GM12875 (cell line): ENCODE measurements around the gene CAB39L.

ENCODE experiments used
- H3K4me3 ChIP-seq: one replicate; pipeline ENCODE4 v1.5.1; 2011; ENCODE audit warnings: low read depth, low read length, control low read depth
- TF ChIP-seq, protein P1 (sequence below): IDR thresholded peaks from 2 replicates; pipeline ENCODE4 v1.5.1; 2011; ENCODE audit warnings: low read depth, mild to moderate bottlenecking, control low read depth, inconsistent platforms, low read length, moderate library complexity, borderline replicate concordance; ENCODE audit not compliant: insufficient read depth

The CAB39L gene

DNA sequence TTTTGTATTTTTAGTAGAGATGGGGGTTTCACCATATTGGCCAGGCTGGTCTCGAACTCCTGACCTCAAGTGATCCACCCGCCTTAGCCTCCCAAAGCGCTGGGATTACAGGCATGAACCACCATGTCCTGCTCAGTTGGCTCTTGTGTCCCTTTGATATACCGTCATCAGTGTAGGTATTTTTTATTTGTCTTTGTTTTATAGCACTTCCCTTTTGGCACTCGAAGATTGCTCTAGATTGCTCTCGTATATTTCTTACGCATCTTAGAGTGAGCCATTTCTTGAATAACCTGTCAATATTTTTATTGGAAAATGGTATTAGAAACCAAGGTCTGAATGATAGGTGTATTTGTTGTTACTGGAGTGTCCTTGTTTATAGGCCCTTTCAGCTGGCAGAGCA is 9.6 kb upstream of the CAB39L start:
- H3K4me3 ChIP-seq, result no peak overlapping the region
- TF ChIP-seq, protein P1, sequence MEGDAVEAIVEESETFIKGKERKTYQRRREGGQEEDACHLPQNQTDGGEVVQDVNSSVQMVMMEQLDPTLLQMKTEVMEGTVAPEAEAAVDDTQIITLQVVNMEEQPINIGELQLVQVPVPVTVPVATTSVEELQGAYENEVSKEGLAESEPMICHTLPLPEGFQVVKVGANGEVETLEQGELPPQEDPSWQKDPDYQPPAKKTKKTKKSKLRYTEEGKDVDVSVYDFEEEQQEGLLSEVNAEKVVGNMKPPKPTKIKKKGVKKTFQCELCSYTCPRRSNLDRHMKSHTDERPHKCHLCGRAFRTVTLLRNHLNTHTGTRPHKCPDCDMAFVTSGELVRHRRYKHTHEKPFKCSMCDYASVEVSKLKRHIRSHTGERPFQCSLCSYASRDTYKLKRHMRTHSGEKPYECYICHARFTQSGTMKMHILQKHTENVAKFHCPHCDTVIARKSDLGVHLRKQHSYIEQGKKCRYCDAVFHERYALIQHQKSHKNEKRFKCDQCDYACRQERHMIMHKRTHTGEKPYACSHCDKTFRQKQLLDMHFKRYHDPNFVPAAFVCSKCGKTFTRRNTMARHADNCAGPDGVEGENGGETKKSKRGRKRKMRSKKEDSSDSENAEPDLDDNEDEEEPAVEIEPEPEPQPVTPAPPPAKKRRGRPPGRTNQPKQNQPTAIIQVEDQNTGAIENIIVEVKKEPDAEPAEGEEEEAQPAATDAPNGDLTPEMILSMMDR, result no peak

DNA sequence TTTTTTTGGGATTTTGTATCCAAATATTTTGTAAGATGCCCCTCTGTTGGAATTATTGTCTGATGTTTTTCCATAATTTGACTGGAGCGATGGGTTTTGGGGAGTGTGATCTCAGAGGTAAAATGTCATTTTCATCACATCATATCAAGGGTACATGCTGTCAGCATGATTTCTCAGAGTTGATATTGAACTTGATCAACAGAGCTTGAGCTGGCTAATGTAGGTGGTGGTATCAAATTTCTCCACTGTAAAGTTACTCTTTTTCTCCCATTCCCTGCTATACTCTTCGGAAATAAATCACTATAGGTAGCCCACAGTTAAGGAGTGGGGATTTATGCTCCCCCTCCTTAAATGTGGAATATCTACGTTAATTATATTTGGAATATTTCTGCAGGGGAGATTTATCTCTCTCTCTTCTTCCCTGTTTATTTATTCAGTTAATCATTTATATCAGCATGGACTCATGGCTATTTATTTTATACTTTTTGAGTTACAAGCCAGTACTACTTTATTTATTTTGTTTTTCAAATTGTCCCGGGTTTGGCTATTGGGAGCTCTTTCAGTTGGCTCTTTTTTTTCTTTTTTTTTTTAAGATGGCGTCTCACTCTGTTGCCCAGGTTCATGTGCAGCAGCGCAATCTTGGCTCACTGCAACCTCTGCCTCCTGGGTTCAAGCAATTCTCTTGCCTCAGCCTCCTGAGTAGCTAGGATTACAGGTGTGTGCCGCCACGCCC is 9.0 kb upstream of the CAB39L start:
- no peak overlapping the region for H3K4me3 ChIP-seq
- TF ChIP-seq, protein P1, result no peak

DNA sequence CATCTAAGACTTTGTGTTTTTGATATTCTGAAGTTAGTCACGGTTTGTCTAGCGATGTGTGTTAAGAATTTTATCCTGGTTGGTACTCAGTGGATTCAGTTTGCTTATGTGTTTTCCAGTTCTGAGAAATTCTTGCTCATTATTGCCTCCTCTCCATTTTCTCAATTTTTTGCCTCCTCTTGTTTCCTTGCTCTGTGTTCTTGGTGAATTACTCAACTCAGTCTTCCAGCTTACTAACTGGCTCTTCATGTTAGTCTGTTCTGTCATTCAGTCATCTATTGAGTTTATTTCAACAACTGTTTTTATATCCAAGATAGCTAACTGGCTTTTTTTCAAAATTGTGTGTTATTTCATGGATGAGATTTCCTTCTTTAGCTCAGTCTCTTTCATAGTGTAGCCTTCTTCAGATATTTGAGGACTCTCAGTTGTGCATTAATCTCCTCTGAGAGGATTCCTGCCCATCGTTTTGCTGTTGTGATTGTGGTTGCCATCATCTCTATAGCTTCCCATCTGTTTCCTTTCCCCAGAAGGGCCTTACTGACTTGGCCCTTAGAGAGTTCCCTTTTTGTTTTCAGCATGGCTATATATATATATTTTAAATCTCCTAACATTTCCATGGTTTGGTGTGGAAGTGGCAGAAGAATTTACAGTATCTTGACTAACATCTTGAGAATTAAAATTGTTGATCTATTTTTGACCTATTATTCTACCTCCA is 6.4 kb upstream of the CAB39L start:
- no peak overlapping the region for H3K4me3 ChIP-seq
- TF ChIP-seq, protein P1, result no peak

DNA sequence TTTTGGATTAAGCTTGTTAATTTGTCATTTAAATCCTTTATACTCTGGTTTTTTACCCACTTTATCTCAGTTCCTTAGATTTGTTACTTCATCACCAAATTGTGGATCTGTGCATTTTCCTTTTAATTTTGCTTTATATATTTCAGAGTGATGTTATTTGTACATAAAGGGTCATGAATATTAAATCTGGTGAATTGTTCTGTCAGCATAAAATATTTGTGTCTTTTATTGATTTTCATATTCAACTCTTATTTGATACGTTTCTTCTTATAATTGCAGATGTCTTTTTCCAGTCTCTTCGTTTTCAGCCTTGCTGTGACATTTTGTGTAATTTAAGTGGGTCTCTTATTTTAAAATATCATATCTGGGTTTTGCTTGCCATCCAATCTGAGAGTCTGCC is 4.9 kb upstream of the CAB39L start:
- TF ChIP-seq, protein P1, result no peak
- no peak overlapping the region for H3K4me3 ChIP-seq

DNA sequence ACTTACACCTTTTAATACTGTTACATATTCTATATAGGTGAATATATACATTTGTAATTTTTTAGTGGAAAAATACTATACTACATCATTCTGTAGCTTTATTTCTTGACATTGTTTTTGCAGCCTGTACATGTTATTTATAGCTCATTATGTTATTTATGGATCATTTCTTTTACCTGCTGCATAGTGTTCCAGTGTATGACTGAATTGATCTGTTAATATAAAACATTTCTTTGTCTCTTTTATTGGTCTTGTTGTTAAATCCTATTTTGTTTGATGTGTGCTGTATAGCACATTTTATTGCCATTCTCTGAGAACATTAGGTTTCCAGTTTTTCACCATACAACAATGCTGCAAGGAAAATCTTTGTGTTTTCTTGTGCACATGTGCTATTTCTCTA is 2.6 kb upstream of the CAB39L start:
- TF ChIP-seq, protein P1, result no peak
- H3K4me3 ChIP-seq, result no peak overlapping the region

DNA sequence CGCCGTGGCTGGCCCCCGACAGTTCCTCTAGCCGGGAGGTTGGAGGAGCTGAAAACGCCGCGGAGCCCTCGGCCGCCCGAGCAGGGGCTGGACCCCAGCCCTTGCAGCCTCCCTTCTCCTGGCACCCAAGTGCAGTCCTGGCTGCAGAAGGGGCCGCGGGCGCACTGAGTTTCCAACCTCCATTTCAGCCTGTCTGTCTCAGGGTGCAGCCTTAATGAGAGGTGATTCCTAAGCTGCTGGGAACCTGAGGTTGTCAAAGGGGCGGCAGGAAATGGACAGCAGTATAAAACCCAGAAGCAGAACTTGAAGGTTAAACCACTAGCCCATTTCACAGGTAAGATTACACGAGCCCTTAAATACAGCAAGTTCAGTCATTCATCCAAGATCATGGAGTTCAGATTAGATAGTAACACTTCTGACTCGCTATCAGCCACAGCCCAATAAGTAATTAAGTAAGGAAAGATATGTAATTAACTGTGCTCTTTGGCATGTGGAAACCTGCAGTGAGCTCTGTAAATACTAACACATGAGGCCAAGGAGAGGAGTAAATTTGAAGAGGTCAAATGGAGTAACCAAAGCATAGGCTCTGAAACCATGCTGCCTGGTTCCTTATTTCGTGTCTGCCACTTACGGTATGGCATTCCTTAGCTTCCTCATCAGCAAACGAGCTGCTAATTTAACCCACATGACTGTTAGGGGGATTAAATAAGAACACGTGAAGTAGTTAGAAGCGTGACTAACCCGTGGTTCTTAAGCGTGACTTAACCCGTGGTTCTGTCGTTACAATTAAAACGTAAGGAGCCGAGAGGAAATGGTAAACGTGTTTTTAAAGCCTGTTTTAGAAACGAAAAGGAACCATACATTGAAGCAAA is 896 bp upstream of the CAB39L start:
- TF ChIP-seq, protein P1, result no peak

DNA sequence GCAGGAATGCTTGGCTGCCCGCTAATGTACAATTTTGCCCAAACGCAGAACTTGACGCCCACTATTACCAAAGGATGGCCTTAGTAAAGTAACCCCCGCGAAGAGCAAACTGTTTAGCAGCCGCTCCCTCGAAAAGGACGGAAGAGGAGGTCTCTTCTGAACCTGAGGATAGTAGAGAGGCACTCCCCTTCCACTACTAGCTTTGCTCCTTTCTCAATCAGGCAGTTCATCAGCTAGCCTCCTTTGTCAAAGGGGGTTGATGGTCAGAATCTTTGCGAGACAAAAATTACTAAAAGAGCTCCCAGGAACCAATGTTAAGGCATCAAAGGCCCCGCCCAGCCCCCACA is 534 bp downstream of the CAB39L start:
- H3K4me3 ChIP-seq, result peak overlapping the region; percentile 63
- TF ChIP-seq, protein P1, result no peak

More for the DNA sequence above, 896 bp upstream of the CAB39L start:
- H3K4me3 ChIP-seq, result peak overlapping the region; percentile 89
